Measurements from ENCODE around the gene HHIP.

HHIP gene

DNA sequence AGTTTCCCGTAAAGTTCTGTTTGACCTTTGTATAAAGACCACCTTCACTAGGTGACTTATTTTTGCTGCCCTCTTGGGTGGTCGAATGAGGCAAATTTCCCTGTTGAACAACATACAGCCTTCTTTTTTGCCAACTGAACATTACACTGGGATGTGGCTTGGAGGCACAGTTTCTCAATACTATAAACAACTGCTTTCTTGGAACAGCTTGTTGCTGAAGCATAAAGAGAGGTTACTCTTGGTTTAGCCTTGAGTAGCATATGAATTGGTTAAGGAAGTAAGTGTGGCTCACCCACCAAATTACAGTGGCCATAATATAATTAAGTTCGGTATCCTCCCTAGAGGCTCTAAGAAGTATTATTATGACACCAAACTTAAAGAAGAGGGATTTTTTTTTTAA lies 40.0 kb downstream of the HHIP start:
- no peak for DNase-seq (ENCODE audit: low read depth, low spot score)
- CTCF ChIA-PET = no interaction called here
- TF ChIP-seq, protein P1, sequence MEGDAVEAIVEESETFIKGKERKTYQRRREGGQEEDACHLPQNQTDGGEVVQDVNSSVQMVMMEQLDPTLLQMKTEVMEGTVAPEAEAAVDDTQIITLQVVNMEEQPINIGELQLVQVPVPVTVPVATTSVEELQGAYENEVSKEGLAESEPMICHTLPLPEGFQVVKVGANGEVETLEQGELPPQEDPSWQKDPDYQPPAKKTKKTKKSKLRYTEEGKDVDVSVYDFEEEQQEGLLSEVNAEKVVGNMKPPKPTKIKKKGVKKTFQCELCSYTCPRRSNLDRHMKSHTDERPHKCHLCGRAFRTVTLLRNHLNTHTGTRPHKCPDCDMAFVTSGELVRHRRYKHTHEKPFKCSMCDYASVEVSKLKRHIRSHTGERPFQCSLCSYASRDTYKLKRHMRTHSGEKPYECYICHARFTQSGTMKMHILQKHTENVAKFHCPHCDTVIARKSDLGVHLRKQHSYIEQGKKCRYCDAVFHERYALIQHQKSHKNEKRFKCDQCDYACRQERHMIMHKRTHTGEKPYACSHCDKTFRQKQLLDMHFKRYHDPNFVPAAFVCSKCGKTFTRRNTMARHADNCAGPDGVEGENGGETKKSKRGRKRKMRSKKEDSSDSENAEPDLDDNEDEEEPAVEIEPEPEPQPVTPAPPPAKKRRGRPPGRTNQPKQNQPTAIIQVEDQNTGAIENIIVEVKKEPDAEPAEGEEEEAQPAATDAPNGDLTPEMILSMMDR (IDR thresholded peaks at IDR 0.05; ENCODE audit: insufficient read depth, low read length, missing control alignments) = no peak
- POLR2A ChIA-PET = no interaction called here
- H3K4me3 ChIP-seq (ENCODE audit: low read depth, low read length) = no peak overlapping the region

DNA sequence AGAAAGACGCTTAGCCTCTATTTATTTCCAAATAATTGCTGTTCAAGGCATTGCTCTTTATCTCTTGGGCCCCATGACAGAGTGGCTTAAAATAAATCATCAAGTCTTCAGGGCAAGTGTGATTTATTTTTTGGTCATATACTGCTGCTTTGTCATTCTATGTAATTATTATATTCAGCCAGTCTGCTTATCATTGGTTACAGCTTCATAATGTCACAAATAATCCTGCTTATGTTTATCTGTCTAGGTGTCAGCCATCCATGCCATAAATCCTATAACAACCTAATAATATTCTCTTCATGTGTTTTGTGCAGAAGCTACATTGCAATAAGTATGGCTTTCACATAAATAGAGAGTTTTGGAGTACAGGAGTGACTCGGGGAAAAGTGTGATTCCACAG lies 41.0 kb downstream of the HHIP start:
- CTCF ChIA-PET = no interaction called here
- POLR2A ChIA-PET = no interaction called here
- TF ChIP-seq, protein P1 (IDR thresholded peaks at IDR 0.05; ENCODE audit: insufficient read depth, low read length, missing control alignments) = no peak
- no peak for DNase-seq (ENCODE audit: low read depth, low spot score)
- H3K4me3 ChIP-seq (ENCODE audit: low read depth, low read length) = no peak overlapping the region

DNA sequence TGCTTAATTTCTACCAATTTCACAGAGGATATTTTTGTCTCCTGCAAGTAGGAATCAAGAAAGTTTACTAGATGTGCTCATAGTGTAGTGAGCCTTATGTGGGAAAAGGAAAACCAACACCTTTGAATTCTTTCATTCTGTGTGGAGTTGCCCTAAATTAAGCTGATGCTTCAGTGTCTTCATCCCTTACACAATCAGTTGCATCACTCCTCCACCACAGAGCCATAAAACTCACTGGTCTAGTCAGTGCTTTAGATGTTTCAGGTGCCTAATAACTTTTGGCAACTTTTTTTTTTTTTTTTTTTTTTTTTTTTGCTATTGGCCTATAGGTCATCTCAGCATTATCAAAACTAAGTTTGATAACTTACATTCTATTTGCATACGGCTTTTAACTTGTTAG lies 41.5 kb downstream of the HHIP start:
- CTCF ChIA-PET = no interaction called here
- no peak for DNase-seq (ENCODE audit: low read depth, low spot score)
- TF ChIP-seq, protein P1 (IDR thresholded peaks at IDR 0.05; ENCODE audit: insufficient read depth, low read length, missing control alignments) = no peak

DNA sequence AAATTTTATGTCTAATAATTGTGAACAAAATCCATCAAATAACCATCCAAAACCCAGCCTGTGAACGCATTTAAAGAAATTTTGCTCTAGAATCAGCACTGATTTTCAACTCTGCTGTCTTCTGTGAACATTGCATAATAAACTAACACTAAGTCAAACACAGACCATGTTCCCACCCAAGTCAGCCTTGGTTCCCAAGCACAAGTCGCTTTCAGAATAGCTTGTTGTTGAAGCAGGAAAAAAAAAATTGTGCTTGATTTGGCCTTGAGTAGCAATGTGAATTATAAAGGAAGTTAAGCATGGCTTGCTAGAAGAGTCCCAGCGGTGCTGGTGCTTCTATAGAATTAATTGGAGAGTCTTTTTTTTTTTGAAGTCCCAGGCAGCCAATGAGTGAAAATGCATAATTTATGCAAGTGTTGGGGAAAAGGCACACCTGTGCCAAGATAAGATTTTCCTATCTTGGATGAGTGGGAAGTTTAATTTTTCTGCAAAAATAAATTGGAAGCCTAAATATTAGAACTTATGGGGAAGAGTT lies 42.1 kb downstream of the HHIP start:
- no peak overlapping the region for H3K4me3 ChIP-seq (ENCODE audit: low read depth, low read length)
- TF ChIP-seq, protein P1 (IDR thresholded peaks at IDR 0.05; ENCODE audit: insufficient read depth, low read length, missing control alignments) = no peak
- CTCF ChIA-PET = no interaction called here
- no peak for DNase-seq (ENCODE audit: low read depth, low spot score)
- POLR2A ChIA-PET = no interaction called here

More for the DNA sequence above, 41.5 kb downstream of the HHIP start:
- POLR2A ChIA-PET = no interaction called here
- H3K4me3 ChIP-seq (ENCODE audit: low read depth, low read length) = no peak overlapping the region

DNA sequence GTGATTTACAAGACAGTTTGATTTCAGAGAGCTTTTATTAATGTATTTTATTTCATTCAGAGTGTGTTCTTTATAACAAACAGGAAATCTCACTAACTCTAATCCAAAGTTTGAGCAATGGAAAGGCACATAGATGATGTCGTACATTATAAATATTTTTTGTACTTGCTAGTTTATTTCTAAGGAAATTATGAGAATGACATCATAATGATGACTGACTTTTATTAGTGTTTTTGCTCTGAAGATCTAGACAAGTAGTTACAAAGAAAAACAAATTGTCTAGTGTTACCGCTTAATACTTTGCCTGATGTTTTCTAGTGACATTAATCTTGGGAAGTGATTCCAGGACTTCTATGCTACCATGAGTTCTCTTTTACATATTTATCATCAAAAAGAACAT lies 43.2 kb downstream of the HHIP start:
- ChIA-PET CTCF (no interaction called here), POLR2A (no interaction called here)
- DNase-seq (ENCODE audit: low read depth, low spot score) = no peak
- H3K4me3 ChIP-seq (ENCODE audit: low read depth, low read length) = no peak overlapping the region
- TF ChIP-seq, protein P1 (IDR thresholded peaks at IDR 0.05; ENCODE audit: insufficient read depth, low read length, missing control alignments) = no peak

DNA sequence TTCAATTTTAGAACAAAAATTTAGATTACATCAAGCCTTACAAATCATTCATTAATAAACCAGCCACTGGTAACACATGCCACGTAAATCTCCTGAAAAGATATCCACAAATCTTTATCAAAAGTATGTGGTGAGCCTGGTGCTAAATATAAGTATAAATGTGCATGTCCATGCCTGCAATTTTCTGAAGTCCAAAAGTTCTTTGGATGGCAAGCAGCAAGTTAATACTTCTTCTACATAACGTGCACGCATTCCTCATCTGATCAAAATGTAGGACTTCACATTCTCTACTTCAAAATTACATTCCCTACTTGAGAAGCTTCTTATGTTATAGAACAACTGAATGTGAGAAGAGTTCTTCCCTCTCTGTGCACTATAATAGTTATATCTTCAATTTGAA lies 49.8 kb downstream of the HHIP start:
- TF ChIP-seq, protein P1 (IDR thresholded peaks at IDR 0.05; ENCODE audit: insufficient read depth, low read length, missing control alignments) = no peak

More for the DNA sequence above, 49.8 kb downstream of the HHIP start:
- DNase-seq (ENCODE audit: low read depth, low spot score) = no peak
- no peak overlapping the region for H3K4me3 ChIP-seq (ENCODE audit: low read depth, low read length)
- POLR2A ChIA-PET = no interaction called here
- CTCF ChIA-PET = interaction anchor here (1.1 kb wide), 1 partner anchor 13 kb away, joined by 3 read pairs; no protein-coding TSS in a partner anchor

Data from AG04449 (cell line).